HTR-8/SVneo (cell line): ENCODE measurements around the gene TEX52.
"Not testable (repeated sequence)": the region's sequence is repeated elsewhere in the genome, so short reads cannot be mapped to it uniquely, and the experiment has no call there.

ENCODE experiments used
- DNase-seq: peaks from one replicate; pipeline ENCODE4 v3.0.0; 2011; ENCODE audit warnings: low spot score, mixed read lengths; ENCODE audit not compliant: insufficient read length
- FAIRE-seq: peaks from 2 replicates; lab custom pipeline; 2011; peaks lifted over from hg19 to GRCh38; lab: Jason Lieb, UNC

The TEX52 gene

GRCh38 chr12:2868986-2869632 is 12.3 kb upstream of the TEX52 start:
- not testable (repeated sequence) for DNase-seq, FAIRE-seq

GRCh38 chr12:2864198-2864597 is 7.4 kb upstream of the TEX52 start:
- no peak for DNase-seq
- FAIRE-seq: no peak

- FAIRE-seq, DNase-seq: not testable (repeated sequence)
These were observed 6.6 kb upstream of the TEX52 start for GRCh38 chr12:2863402-2863801.

GRCh38 chr12:2862876-2863275 is 6.0 kb upstream of the TEX52 start:
- DNase-seq (no peak), FAIRE-seq (no peak)

- no peak for DNase-seq
- no peak for FAIRE-seq
These were observed 3.3 kb upstream of the TEX52 start for GRCh38 chr12:2860170-2860569.

- no peak for DNase-seq
- FAIRE-seq: no peak
These were observed 2.1 kb upstream of the TEX52 start for GRCh38 chr12:2858944-2859421.

GRCh38 chr12:2858334-2858733 is 1.5 kb upstream of the TEX52 start:
- DNase-seq (no peak), FAIRE-seq (peak; percentile 62)

- FAIRE-seq (no peak), DNase-seq (no peak)
These were observed 737 bp upstream of the TEX52 start for GRCh38 chr12:2857576-2857975.

- no peak for DNase-seq
- peak; percentile 42 for FAIRE-seq
These were observed 788 bp downstream of the TEX52 start for GRCh38 chr12:2856051-2856450.

- FAIRE-seq (no peak), DNase-seq (no peak)
These were observed 1.3 kb downstream of the TEX52 start for GRCh38 chr12:2855546-2855945.

GRCh38 chr12:2854669-2855453 is 2.0 kb downstream of the TEX52 start:
- DNase-seq (no peak), FAIRE-seq (no peak)

- FAIRE-seq: peak; percentile 87
- peak; percentile 96 for DNase-seq
These were observed 3.2 kb downstream of the TEX52 start for GRCh38 chr12:2853626-2854025.

GRCh38 chr12:2851931-2852330 is 4.9 kb downstream of the TEX52 start:
- FAIRE-seq (no peak), DNase-seq (no peak)

GRCh38 chr12:2845280-2845679 is 11.6 kb downstream of the TEX52 start:
- FAIRE-seq: peak; percentile 76
- peak; percentile 85 for DNase-seq

- FAIRE-seq (peak; percentile 69), DNase-seq (no peak)
These were observed 12.1 kb downstream of the TEX52 start for GRCh38 chr12:2844786-2845185.

GRCh38 chr12:2842948-2843347 is 13.9 kb downstream of the TEX52 start:
- DNase-seq: no peak
- FAIRE-seq: no peak

GRCh38 chr12:2841056-2841650 is 15.7 kb downstream of the TEX52 start:
- FAIRE-seq (no peak), DNase-seq (no peak)

- DNase-seq (no peak), FAIRE-seq (no peak)
These were observed 20.3 kb downstream of the TEX52 start for GRCh38 chr12:2836574-2836973.

GRCh38 chr12:2835691-2836403 is 21.0 kb downstream of the TEX52 start:
- no peak for DNase-seq

More at GRCh38 chr12:2835691-2836403, 21.0 kb downstream of the TEX52 start:
- FAIRE-seq: no peak
